ENCODE data around the gene AP1M1.
"Not testable (repeated sequence)": the region's sequence is repeated elsewhere in the genome, so short reads cannot be mapped to it uniquely, and the experiment has no call there.

AP1M1 gene

GRCh38 chr19:16265890-16266585 lies 68.3 kb downstream of the AP1M1 start:
- DNase-seq: no peak

- DNase-seq: peak; percentile 44
Observed at GRCh38 chr19:16266586-16266942, 68.9 kb downstream of the AP1M1 start.

GRCh38 chr19:16268676-16269319 lies 71.1 kb downstream of the AP1M1 start:
- peak; percentile 48 for DNase-seq

GRCh38 chr19:16272945-16273344 lies 75.2 kb downstream of the AP1M1 start:
- no peak for DNase-seq

GRCh38 chr19:16274447-16274846 lies 76.7 kb downstream of the AP1M1 start:
- DNase-seq: no peak

GRCh38 chr19:16280306-16280705 lies 82.6 kb downstream of the AP1M1 start:
- DNase-seq: no peak

GRCh38 chr19:16281743-16282142 lies 84.0 kb downstream of the AP1M1 start:
- DNase-seq: no peak

- peak; percentile 72 for DNase-seq
Observed at GRCh38 chr19:16283210-16284061, 85.7 kb downstream of the AP1M1 start.

- DNase-seq: no peak
Observed at GRCh38 chr19:16284505-16284904, 86.8 kb downstream of the AP1M1 start.

- DNase-seq: not testable (repeated sequence)
Observed at GRCh38 chr19:16285079-16285478, 87.4 kb downstream of the AP1M1 start.

- no peak for DNase-seq
Observed at GRCh38 chr19:16285769-16286498, 88.2 kb downstream of the AP1M1 start.

GRCh38 chr19:16288544-16288943 lies 90.8 kb downstream of the AP1M1 start:
- DNase-seq: no peak

GRCh38 chr19:16289594-16289993 lies 91.9 kb downstream of the AP1M1 start:
- no peak for DNase-seq

GRCh38 chr19:16290692-16291091 lies 93.0 kb downstream of the AP1M1 start:
- DNase-seq: no peak

GRCh38 chr19:16293118-16294091 lies 95.7 kb downstream of the AP1M1 start:
- DNase-seq: no peak

- no peak for DNase-seq
Observed at GRCh38 chr19:16295057-16295456, 97.3 kb downstream of the AP1M1 start.

Measured in stimulated activated naive CD4-positive, alpha-beta T cell treated with Interleukin-2 at 50 U/mL for 16 hours (primary cell).